Measurements from ENCODE around the gene PPWD1.

GRCh38 chr5:65553941-65554340 is 9.2 kb upstream of the PPWD1 start:
- TF ChIP-seq CTCF (IDR thresholded peaks at IDR 0.05) = no peak
- TF ChIP-seq EZH2 (IDR thresholded peaks at IDR 0.05) = no peak
- TF ChIP-seq EZH2phosphoT487 (IDR thresholded peaks at IDR 0.05) = no peak

All from neural progenitor cell (in vitro differentiated cells).